Measurements from ENCODE around the gene FKBP2. TPM values are rescaled to one million over a fixed set of nuclear protein-coding genes. Genes with fewer than 3 reads are reported as not detected.

Gene FKBP2
- total and polyA plus RNA-seq, 2 of the 13 experiments (the other 11 are each of a cell fraction or from before 2014, with no cell fraction given), result 30.1 to 53.3 TPM

- TF ChIP-seq ZNF143 (CRISPR knock-in tag; IDR thresholded peaks at IDR 0.05), result 0 out of 2 replicates have a peak, but pooled peaks have one; percentile 26
- no peak for TF ChIP-seq ZKSCAN1 (IDR thresholded peaks at IDR 0.05; ENCODE audit: low read length)
- TF ChIP-seq TSC22D2 (CRISPR knock-in tag; IDR thresholded peaks at IDR 0.05; ENCODE audit: borderline replicate concordance), result 0 out of 2 replicates have a peak, but pooled peaks have one; percentile 56
- peak; percentile 90 for TF ChIP-seq SP4 (CRISPR knock-in tag; IDR thresholded peaks at IDR 0.05)
- TF ChIP-seq HINFP (CRISPR knock-in tag; IDR thresholded peaks at IDR 0.05; ENCODE audit: low read depth), result no peak
- TF ChIP-seq CC2D1A (CRISPR knock-in tag; IDR thresholded peaks at IDR 0.05), result no peak
- no peak for TF ChIP-seq REXO4 (CRISPR knock-in tag; IDR thresholded peaks at IDR 0.05; ENCODE audit: borderline replicate concordance)
- TF ChIP-seq DMAP1 (CRISPR knock-in tag; IDR thresholded peaks at IDR 0.05), result peak; percentile 32; the same call in 1 of the 2 replicates
- no peak for TF ChIP-seq CEBPB (IDR thresholded peaks at IDR 0.05; ENCODE audit: borderline replicate concordance, low read depth, low read length)
- peak; percentile 49 for TF ChIP-seq KDM4B (CRISPR knock-in tag; IDR thresholded peaks at IDR 0.05)
- peak; percentile 41; the same call in 1 of the 2 replicates for TF ChIP-seq ZNF776 (CRISPR knock-in tag; IDR thresholded peaks at IDR 0.05)
- TF ChIP-seq ZNF160 (CRISPR knock-in tag; IDR thresholded peaks at IDR 0.05), result no peak; the same call in 1 of the 2 replicates
- TF ChIP-seq ZNF205 (CRISPR knock-in tag; IDR thresholded peaks at IDR 0.05), result 0 out of 2 replicates have a peak, but pooled peaks have one; percentile 52
- no peak for TF ChIP-seq MNT (IDR thresholded peaks at IDR 0.05)
- no peak for TF ChIP-seq RFX5 (IDR thresholded peaks at IDR 0.05; ENCODE audit: low read depth, low read length)
- no peak for TF ChIP-seq BHLHE40 (IDR thresholded peaks at IDR 0.05; ENCODE audit: low read length)
- TF ChIP-seq ZNF569 (CRISPR knock-in tag; IDR thresholded peaks at IDR 0.05; ENCODE audit: borderline replicate concordance), result no peak
- no peak for TF ChIP-seq ARNT (IDR thresholded peaks at IDR 0.05)
- no peak for TF ChIP-seq ZNF296 (CRISPR knock-in tag; conservative IDR thresholded peaks at IDR 0.05)
- TF ChIP-seq ZNF383 (CRISPR knock-in tag; IDR thresholded peaks at IDR 0.05; ENCODE audit: borderline replicate concordance), result no peak
- TF ChIP-seq ZNF563 (CRISPR knock-in tag; IDR thresholded peaks at IDR 0.05), result peak; percentile 56; the same call in 1 of the 2 replicates
- TF ChIP-seq ZFP82 (CRISPR knock-in tag; IDR thresholded peaks at IDR 0.05; ENCODE audit: borderline replicate concordance), result peak; percentile 96; the same call in 1 of the 2 replicates
- TF ChIP-seq FLYWCH1 (CRISPR knock-in tag; IDR thresholded peaks at IDR 0.05), result no peak
- no peak for TF ChIP-seq CREB3 (CRISPR knock-in tag; IDR thresholded peaks at IDR 0.05)
- TF ChIP-seq ZNF576 (CRISPR knock-in tag; IDR thresholded peaks at IDR 0.05), result no peak
- TF ChIP-seq ZNF326 (CRISPR knock-in tag; IDR thresholded peaks at IDR 0.05; ENCODE audit: borderline replicate concordance), result no peak
- 0 out of 2 replicates have a peak, but pooled peaks have one; percentile 16 for TF ChIP-seq ZNF17 (CRISPR knock-in tag; IDR thresholded peaks at IDR 0.05)
Measured at GRCh38 chr11:64225608-64226506, 15.0 kb upstream of the FKBP2 start, which contains the start of the genes NUDT22 and TRPT1 (continued).

Measured in HepG2 (cell line).